GM21786 (cell line): ENCODE results near the gene BACH2.
"Not testable (repeated sequence)": the region's sequence is repeated elsewhere in the genome, so short reads cannot be mapped to it uniquely, and the experiment has no call there.

Experiments
- ATAC-seq: cut with Tn5 transposase; IDR thresholded peaks from one replicate; pipeline ENCODE4 v1.9.1; 2021; ENCODE audit not compliant: unreplicated experiment

The BACH2 gene

GRCh38 chr6:90133664-90134063 lies 163.0 kb downstream of the BACH2 start:
- not testable (repeated sequence) for ATAC-seq

- no peak for ATAC-seq
These were observed 164.8 kb downstream of the BACH2 start for GRCh38 chr6:90131614-90132423.

- ATAC-seq = no peak
These were observed 165.5 kb downstream of the BACH2 start for GRCh38 chr6:90131125-90131524.

GRCh38 chr6:90128687-90129086 lies 168.0 kb downstream of the BACH2 start:
- not testable (repeated sequence) for ATAC-seq

- no peak for ATAC-seq
These were observed 169.0 kb downstream of the BACH2 start for GRCh38 chr6:90127595-90127994.

GRCh38 chr6:90126839-90127238 lies 169.8 kb downstream of the BACH2 start:
- no peak for ATAC-seq

- ATAC-seq = no peak
These were observed 170.5 kb downstream of the BACH2 start for GRCh38 chr6:90126181-90126580.

- ATAC-seq = no peak
These were observed 171.7 kb downstream of the BACH2 start for GRCh38 chr6:90124874-90125510.

GRCh38 chr6:90123831-90124230 lies 172.8 kb downstream of the BACH2 start:
- ATAC-seq = no peak

GRCh38 chr6:90121982-90122381 lies 174.7 kb downstream of the BACH2 start:
- no peak for ATAC-seq

GRCh38 chr6:90120327-90120726 lies 176.3 kb downstream of the BACH2 start:
- no peak for ATAC-seq

GRCh38 chr6:90119618-90120017 lies 177.0 kb downstream of the BACH2 start:
- ATAC-seq = no peak

- no peak for ATAC-seq
These were observed 178.1 kb downstream of the BACH2 start for GRCh38 chr6:90118581-90118980.

- ATAC-seq = no peak
These were observed 178.6 kb downstream of the BACH2 start for GRCh38 chr6:90118069-90118468.

- not testable (repeated sequence) for ATAC-seq
These were observed 180.5 kb downstream of the BACH2 start for GRCh38 chr6:90116126-90116525.

GRCh38 chr6:90113389-90113788 lies 183.3 kb downstream of the BACH2 start:
- no peak for ATAC-seq

GRCh38 chr6:90111387-90111786 lies 185.3 kb downstream of the BACH2 start:
- ATAC-seq = no peak

GRCh38 chr6:90110971-90111370 lies 185.7 kb downstream of the BACH2 start:
- no peak for ATAC-seq

GRCh38 chr6:90109141-90109540 lies 187.5 kb downstream of the BACH2 start:
- ATAC-seq = no peak

GRCh38 chr6:90107771-90108282 lies 188.8 kb downstream of the BACH2 start:
- ATAC-seq = peak; percentile 89

GRCh38 chr6:90107371-90107770 lies 189.3 kb downstream of the BACH2 start:
- ATAC-seq = no peak

GRCh38 chr6:90106449-90106848 lies 190.2 kb downstream of the BACH2 start:
- ATAC-seq = no peak
